ENCODE measurements around the gene ATF7IP2.

DNA sequence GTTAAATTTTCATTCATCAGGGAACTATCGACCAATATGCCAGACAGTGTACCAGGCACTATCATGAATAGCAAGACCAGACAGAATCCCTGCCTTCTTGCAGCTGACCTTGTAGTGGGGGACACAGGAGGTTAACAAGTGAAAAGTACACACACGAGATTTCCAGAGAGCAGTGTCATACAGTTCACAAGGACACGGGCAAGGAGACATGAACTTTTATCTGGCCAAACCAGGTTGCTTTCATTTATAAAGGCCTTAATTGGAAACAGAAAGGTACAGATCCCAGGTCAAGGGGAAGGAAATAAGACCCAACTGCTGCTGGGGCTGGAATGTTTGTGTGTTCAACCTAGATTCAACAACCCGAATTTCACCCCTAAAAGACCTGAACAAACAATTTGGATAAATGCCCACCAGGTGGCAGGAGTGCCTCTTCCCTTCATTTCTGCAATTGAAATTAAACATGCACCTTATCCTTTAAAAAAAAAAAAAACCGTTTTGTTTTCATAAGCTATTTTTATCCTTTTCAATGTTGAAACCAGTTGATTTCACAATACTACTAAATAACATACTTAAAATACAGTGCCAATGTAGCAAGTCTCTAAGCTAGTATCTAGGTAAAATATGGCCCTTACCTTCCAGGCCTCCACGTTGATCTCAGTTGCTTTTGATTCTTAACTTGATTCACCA lies 128.7 kb downstream of the ATF7IP2 start:
- no peak for TF ChIP-seq SUZ12 (IDR thresholded peaks at IDR 0.05)
- TF ChIP-seq SP1 (IDR thresholded peaks at IDR 0.05), result no peak
- TF ChIP-seq FOXM1 (IDR thresholded peaks at IDR 0.05; ENCODE audit: borderline replicate concordance), result no peak
- peak; percentile 79 for TF ChIP-seq ZNF384 (IDR thresholded peaks at IDR 0.05)
- no peak for TF ChIP-seq ELF4 (IDR thresholded peaks at IDR 0.05)
- no peak for TF ChIP-seq BHLHE40 (IDR thresholded peaks at IDR 0.05; ENCODE audit: borderline replicate concordance)
- TF ChIP-seq FOXA1 (IDR thresholded peaks at IDR 0.05), result no peak

Measured in HEK293T (cell line).